OCI-LY1 (cell line): ENCODE measurements around the gene TXNRD1.
"Not testable (repeated sequence)": the region's sequence is repeated elsewhere in the genome, so short reads cannot be mapped to it uniquely, and the experiment has no call there.

Experiments used
- H2AFZ ChIP-seq: fragments of 200-600 bp; sonication (generic), shearing (Covaris generic); 2 replicates; pipeline ENCODE4 v1.6.0; 2014; ENCODE audit warnings: antibody characterized with exemption, mild to moderate bottlenecking, low read length
- H3F3A ChIP-seq: fragments of 200-600 bp; sonication (generic), shearing (Covaris generic); 2 replicates; pipeline ENCODE4 v1.6.0; 2014; ENCODE audit warnings: mild to moderate bottlenecking, antibody characterized with exemption, low read length, moderate library complexity; ENCODE audit not compliant: insufficient read depth
- H3K27ac ChIP-seq: fragments of 200-600 bp; sonication (generic); 2 replicates; pipeline ENCODE4 v1.5.1; 2014; ENCODE audit warnings: low read length, mixed run types, mild to moderate bottlenecking, low read depth; ENCODE audit not compliant: poor library complexity, severe bottlenecking
- H3K27me3 ChIP-seq: fragments of 200-600 bp; sonication (generic); 2 replicates; pipeline ENCODE4 v1.6.0; 2014; ENCODE audit warnings: antibody characterized with exemption, mild to moderate bottlenecking, low read length, moderate library complexity; ENCODE audit not compliant: insufficient read depth
- H3K36me3 ChIP-seq: fragments of 200-600 bp; sonication (generic); 2 replicates; pipeline ENCODE4 v1.6.1; 2014; ENCODE audit warnings: mild to moderate bottlenecking, antibody characterized with exemption, low read length, moderate library complexity, mixed read lengths; ENCODE audit not compliant: insufficient read depth
- H3K4me1 ChIP-seq: fragments of 200-600 bp; sonication (generic); 2 replicates; pipeline ENCODE4 v1.5.1; 2014; ENCODE audit warnings: mild to moderate bottlenecking, low read length, moderate library complexity; ENCODE audit not compliant: insufficient read depth, severe bottlenecking
- H3K4me2 ChIP-seq: fragments of 200-600 bp; sonication (generic), shearing (Covaris generic); 2 replicates; pipeline ENCODE4 v1.6.1; 2014; ENCODE audit warnings: low read length
- H3K4me3 ChIP-seq: fragments of 200-600 bp; sonication (generic); 2 replicates; pipeline ENCODE4 v1.5.1; 2014; ENCODE audit warnings: low read length, low read depth, mild to moderate bottlenecking, mixed read lengths; ENCODE audit not compliant: poor library complexity, severe bottlenecking
- H3K79me2 ChIP-seq: fragments of 200-600 bp; shearing (Covaris generic); 2 replicates; pipeline ENCODE4 v1.6.1; 2016; ENCODE audit warnings: mixed run types, low read length, mixed read lengths; ENCODE audit not compliant: insufficient read depth
- H3K9ac ChIP-seq: fragments of 200-600 bp; sonication (generic), shearing (Covaris generic); 2 replicates; pipeline ENCODE4 v1.6.1; 2014; ENCODE audit warnings: mild to moderate bottlenecking, low read length, mixed read lengths
- H3K9me2 ChIP-seq: fragments of 200-600 bp; sonication (generic), shearing (Covaris generic); 2 replicates; pipeline ENCODE4 v1.6.1; 2014; ENCODE audit warnings: low read depth, mild to moderate bottlenecking, low read length, mixed read lengths
- H3K9me3 ChIP-seq: fragments of 200-600 bp; shearing (Covaris generic); 2 replicates; pipeline ENCODE4 v1.6.1; 2014; ENCODE audit warnings: low read length, mixed read lengths
- H4K20me1 ChIP-seq: fragments of 200-600 bp; sonication (generic), shearing (Covaris generic); 2 replicates; pipeline ENCODE4 v1.6.0; 2016; ENCODE audit warnings: mild to moderate bottlenecking, low read length; ENCODE audit not compliant: insufficient read depth
- CTCF ChIP-seq: fragments of 200-600 bp; sonication (generic), shearing (Covaris generic); IDR thresholded peaks from 2 replicates; pipeline ENCODE4 v1.5.1; 2017; ENCODE audit warnings: mild to moderate bottlenecking, antibody characterized with exemption, low read length, moderate library complexity, mixed read lengths
- EZH2 ChIP-seq: fragments of 200-600 bp; sonication (generic), shearing (Covaris generic); IDR thresholded peaks from 2 replicates; pipeline ENCODE4 v1.8.0; 2017; ENCODE audit warnings: borderline replicate concordance, mixed run types, mild to moderate bottlenecking, antibody characterized with exemption, low read length, moderate library complexity, mixed read lengths

Gene TXNRD1

GRCh38 chr12:104172570-104172947 is 43.0 kb upstream of the TXNRD1 start:
- Histone ChIP-seq H3K9ac (no peak overlapping the region), H2AFZ (no peak overlapping the region), H3K4me2 (no peak overlapping the region), H3F3A (no peaks in the 10 kb centered on the region), H3K27me3 (no peaks in the 10 kb centered on the region), H3K4me1 (no peaks in the 10 kb centered on the region), H3K9me3 (no peaks in the 10 kb centered on the region), H3K36me3 (no peaks in the 10 kb centered on the region), H4K20me1 (no peaks in the 10 kb centered on the region), H3K9me2 (no peaks in the 10 kb centered on the region), H3K4me3 (no peak overlapping the region), H3K79me2 (no peaks in the 10 kb centered on the region), H3K27ac (no peak overlapping the region)
- no peak for TF ChIP-seq CTCF

GRCh38 chr12:104173804-104174203 is 41.8 kb upstream of the TXNRD1 start:
- not testable (repeated sequence) for H3K27me3 ChIP-seq

GRCh38 chr12:104175726-104176247 is 39.8 kb upstream of the TXNRD1 start:
- no peak for TF ChIP-seq CTCF
- no peak for TF ChIP-seq EZH2
- Histone ChIP-seq H4K20me1 (no peaks in the 10 kb centered on the region), H3K36me3 (no peaks in the 10 kb centered on the region), H2AFZ (no peak overlapping the region), H3K4me3 (no peak overlapping the region), H3K4me2 (no peak overlapping the region), H3K79me2 (no peaks in the 10 kb centered on the region), H3K9me2 (no peaks in the 10 kb centered on the region), H3K9me3 (no peaks in the 10 kb centered on the region), H3K27ac (no peak overlapping the region), H3K9ac (no peak overlapping the region), H3F3A (no peaks in the 10 kb centered on the region), H3K4me1 (no peaks in the 10 kb centered on the region), H3K27me3 (no peaks in the 10 kb centered on the region)

More at GRCh38 chr12:104173804-104174203, 41.8 kb upstream of the TXNRD1 start:
- H3K9me3 ChIP-seq, H3K9ac ChIP-seq, H2AFZ ChIP-seq, H3K36me3 ChIP-seq, H3K4me3 ChIP-seq, H3K4me1 ChIP-seq, H3K4me2 ChIP-seq, H3K79me2 ChIP-seq, H3K27ac ChIP-seq, H4K20me1 ChIP-seq, H3F3A ChIP-seq, H3K9me2 ChIP-seq: not testable (repeated sequence)

- TF ChIP-seq CTCF (no peak), EZH2 (no peak)
- no peaks in the 10 kb centered on the region for H3F3A ChIP-seq
- no peak overlapping the region for H3K27ac ChIP-seq
- no peaks in the 10 kb centered on the region for H4K20me1 ChIP-seq
- H3K27me3 ChIP-seq = no peaks in the 10 kb centered on the region
- no peaks in the 10 kb centered on the region for H3K4me1 ChIP-seq
- no peak overlapping the region for H2AFZ ChIP-seq
- H3K9ac ChIP-seq = no peak overlapping the region
- H3K4me2 ChIP-seq = no peak overlapping the region
- no peaks in the 10 kb centered on the region for H3K9me2 ChIP-seq
- H3K4me3 ChIP-seq = no peak overlapping the region
- no peaks in the 10 kb centered on the region for H3K79me2 ChIP-seq
- no peaks in the 10 kb centered on the region for H3K9me3 ChIP-seq
- H3K36me3 ChIP-seq = no peaks in the 10 kb centered on the region
Measured at GRCh38 chr12:104177336-104177662, 38.3 kb upstream of the TXNRD1 start.
